ENCODE measurements around the gene EEF2.
"Not testable (repeated sequence)": the region's sequence is repeated elsewhere in the genome, so short reads cannot be mapped to it uniquely, and the experiment has no call there.

Gene EEF2

GRCh38 chr19:3968556-3969434, 16.5 kb downstream of the EEF2 start:
- no peak for DNase-seq (ENCODE audit: low read depth)

- not testable (repeated sequence) for DNase-seq (ENCODE audit: low read depth)
Measured at GRCh38 chr19:3967983-3968382, 17.3 kb downstream of the EEF2 start.

- DNase-seq (ENCODE audit: low read depth), result no peak
Measured at GRCh38 chr19:3966051-3967017, 18.9 kb downstream of the EEF2 start.

GRCh38 chr19:3964256-3965194, 20.7 kb downstream of the EEF2 start:
- DNase-seq (ENCODE audit: low read depth), result no peak

GRCh38 chr19:3963458-3964255, 21.6 kb downstream of the EEF2 start:
- DNase-seq (ENCODE audit: low read depth), result no peak

GRCh38 chr19:3961007-3961406, 24.3 kb downstream of the EEF2 start:
- no peak for DNase-seq (ENCODE audit: low read depth)

- no peak for DNase-seq (ENCODE audit: low read depth)
Measured at GRCh38 chr19:3959766-3960131, 25.5 kb downstream of the EEF2 start.

- no peak for DNase-seq (ENCODE audit: low read depth)
Measured at GRCh38 chr19:3958836-3959765, 26.2 kb downstream of the EEF2 start.

- no peak for DNase-seq (ENCODE audit: low read depth)
Measured at GRCh38 chr19:3955688-3956087, 29.6 kb downstream of the EEF2 start.

- not testable (repeated sequence) for DNase-seq (ENCODE audit: low read depth)
Measured at GRCh38 chr19:3955276-3955675, 30.0 kb downstream of the EEF2 start.

GRCh38 chr19:3954107-3954506, 31.2 kb downstream of the EEF2 start:
- DNase-seq (ENCODE audit: low read depth), result no peak

- DNase-seq (ENCODE audit: low read depth), result not testable (repeated sequence)
Measured at GRCh38 chr19:3952755-3953276, 32.4 kb downstream of the EEF2 start.

GRCh38 chr19:3950871-3951861, 34.1 kb downstream of the EEF2 start:
- DNase-seq (ENCODE audit: low read depth), result no peak

GRCh38 chr19:3949997-3950859, 35.0 kb downstream of the EEF2 start:
- DNase-seq (ENCODE audit: low read depth), result no peak

- DNase-seq (ENCODE audit: low read depth), result no peak
Measured at GRCh38 chr19:3949294-3949693, 36.0 kb downstream of the EEF2 start.

GRCh38 chr19:3947316-3947933, 37.8 kb downstream of the EEF2 start:
- not testable (repeated sequence) for DNase-seq (ENCODE audit: low read depth)

- no peak for DNase-seq (ENCODE audit: low read depth)
Measured at GRCh38 chr19:3945838-3946237, 39.4 kb downstream of the EEF2 start.

All from stimulated activated CD4-positive, alpha-beta T cell treated with anti-CD3 and anti-CD28 coated beads, Interleukin-2, amount 100 ng/mL, for 4 hours (primary cell).